Pulmonary artery endothelial cell (primary cell): ENCODE data around the gene B3GALT2. TPM values are rescaled to one million over a fixed set of nuclear protein-coding genes. Genes with fewer than 3 reads are reported as not detected.
"Not testable (repeated sequence)": the region's sequence is repeated elsewhere in the genome, so short reads cannot be mapped to it uniquely, and the experiment has no call there.

Experiments used
- DNase-seq: peaks from one replicate; pipeline ENCODE4 v3.0.0-alpha.2; 2011; ENCODE audit warnings: low read depth, low spot score
- total RNA-seq: library from RNA; depleted of rRNA; stranded (reverse); fragments of >200 nt; gene quantifications from 2 replicates; pipeline ENCODE4 v1.2.3, GENCODE V29; 2014

B3GALT2 gene, protein sequence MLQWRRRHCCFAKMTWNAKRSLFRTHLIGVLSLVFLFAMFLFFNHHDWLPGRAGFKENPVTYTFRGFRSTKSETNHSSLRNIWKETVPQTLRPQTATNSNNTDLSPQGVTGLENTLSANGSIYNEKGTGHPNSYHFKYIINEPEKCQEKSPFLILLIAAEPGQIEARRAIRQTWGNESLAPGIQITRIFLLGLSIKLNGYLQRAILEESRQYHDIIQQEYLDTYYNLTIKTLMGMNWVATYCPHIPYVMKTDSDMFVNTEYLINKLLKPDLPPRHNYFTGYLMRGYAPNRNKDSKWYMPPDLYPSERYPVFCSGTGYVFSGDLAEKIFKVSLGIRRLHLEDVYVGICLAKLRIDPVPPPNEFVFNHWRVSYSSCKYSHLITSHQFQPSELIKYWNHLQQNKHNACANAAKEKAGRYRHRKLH
- not detected in 2 replicates for total RNA-seq

DNA sequence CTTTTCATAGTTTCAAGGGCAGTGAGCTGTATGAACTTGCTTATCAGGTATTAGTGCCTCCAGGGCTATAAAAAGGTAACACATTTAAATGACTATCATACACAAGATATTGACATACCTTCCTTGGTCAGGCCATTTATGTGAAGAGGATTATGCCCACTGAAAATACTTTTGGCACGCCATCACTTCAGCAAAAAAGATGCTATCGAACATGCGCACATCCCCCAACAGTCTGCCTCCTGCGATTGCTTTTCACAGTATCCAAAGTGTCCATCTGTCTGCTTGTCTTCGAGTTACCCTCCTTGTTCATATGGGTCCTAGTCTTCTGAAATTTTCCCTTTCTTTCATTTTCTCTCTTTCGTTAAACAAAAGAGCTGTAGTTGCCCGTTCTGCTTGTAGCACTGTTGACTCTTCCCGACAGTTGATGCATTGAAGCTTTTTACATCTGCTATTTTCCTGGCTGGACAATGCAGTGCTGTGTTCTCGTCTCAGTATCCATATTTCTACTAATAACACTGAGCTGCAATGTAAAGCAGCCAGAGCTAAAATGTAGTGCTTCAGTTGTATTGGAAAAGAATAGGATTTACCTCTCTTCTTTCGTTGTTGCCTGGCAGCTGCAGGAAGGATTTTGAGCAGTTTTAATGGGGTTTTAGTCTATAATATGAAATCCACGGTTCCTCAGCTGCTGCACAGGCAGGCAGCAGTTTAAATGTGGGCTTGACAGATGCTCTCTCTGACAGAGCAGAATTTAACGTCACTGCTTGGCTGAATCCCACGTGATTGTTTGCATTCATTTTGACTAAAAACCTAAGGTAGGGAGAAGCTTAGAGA lies at the start of gene B3GALT2:
B3GALT2 (minus strand) TSS at position 713 of the 831 bp plus-strand sequence. CDS start 5,051 bp downstream, outside the sequence.
- DNase-seq: no peak

DNA sequence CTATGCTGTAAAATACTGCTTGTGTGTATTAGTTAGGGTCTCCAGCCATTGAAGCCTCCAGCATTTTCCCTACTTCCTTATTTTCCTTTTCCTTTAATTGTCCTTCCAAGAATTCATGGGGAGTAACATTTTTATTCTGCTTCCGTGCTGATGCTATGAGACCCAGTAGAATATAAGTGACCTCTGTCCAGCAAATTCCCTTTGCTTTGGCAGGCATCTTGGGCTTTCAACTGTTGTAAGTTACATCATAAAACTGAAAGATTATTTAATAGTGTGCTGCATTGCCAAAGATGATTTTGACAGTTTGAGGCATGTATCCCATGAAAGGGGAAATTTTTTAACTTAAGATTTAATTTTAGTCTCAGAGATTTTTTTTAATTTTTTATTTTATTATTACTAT lies 48.1 kb upstream of the B3GALT2 start:
- DNase-seq: no peak

DNA sequence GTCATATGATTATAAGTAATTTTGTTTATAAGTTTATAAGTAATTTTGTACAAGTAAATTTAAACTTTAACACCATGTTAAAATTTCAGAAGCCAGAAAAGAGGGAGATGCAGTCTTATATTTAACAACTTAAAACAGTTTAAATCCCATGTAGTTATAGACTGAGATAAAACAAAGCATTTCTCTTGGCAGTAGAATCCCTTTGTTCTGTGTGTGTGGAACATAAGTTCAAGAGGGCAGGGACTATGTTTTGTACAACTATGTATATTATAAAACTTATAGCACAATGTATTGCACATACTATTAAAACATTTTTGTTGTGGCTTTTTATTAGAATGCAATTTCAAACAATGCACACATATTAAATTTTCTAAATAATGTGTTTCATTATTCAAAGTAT lies 44.7 kb upstream of the B3GALT2 start:
- not testable (repeated sequence) for DNase-seq

DNA sequence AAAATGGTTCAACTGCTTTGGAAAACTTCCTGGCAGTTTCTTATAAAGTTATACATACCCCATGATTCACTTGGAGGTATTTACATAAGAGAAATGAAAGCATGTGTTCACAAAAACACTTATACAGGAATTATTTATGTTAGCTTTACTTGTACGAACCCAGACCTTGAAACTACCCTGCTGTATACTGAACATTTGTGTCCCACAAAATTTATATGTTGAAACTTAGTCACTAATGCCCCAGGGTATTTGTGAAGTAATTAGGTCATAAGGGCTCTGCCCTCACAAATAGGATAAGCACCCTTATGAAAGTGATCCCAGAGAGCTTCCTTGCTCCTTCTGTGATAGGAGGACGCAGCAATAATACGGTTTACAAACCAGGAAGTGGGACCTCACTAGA lies 42.7 kb upstream of the B3GALT2 start:
- DNase-seq: no peak

DNA sequence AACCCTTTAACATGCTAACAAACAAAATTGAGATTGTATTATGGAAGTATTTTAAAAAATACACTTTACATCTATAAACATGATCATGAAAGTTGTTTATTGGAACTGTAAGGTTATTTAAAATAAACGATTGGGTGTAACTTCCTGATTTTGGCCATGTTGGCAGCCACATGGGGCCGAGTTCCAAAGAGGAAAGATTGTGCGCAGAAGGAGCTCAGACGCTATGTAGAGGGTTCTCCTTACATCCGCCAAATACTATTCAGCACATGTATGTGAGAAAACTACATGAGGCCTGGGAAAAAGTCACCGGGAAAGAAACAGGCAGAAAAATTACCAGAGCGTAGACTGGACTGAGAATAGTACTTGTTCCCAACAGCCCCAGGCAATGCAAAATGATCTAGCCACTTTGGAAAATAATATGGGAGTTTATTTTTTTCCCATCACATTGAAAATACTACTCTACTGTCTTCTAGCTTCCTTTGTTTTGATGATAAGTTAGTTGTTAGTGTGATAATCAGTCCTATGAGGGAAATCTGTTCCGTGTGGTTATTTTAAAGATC lies 35.7 kb upstream of the B3GALT2 start:
- no peak for DNase-seq

DNA sequence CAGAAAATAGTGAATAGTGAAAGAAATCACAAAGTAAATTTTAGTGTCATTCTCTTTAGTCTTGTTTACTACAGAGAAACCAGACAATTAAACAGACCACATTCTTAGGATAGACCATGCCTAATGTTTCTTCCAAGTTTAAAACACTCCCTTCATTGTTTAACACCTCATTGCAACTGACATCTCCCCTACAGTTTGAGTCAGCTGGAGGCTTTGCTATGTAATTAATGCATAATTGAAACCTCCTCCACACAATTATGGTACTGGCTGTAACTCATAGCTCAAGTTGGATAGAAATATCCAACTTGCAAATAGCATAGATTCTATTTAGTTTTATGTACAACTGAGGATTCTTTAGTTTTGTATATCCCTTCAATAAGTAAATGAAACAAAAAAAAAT lies 35.2 kb upstream of the B3GALT2 start:
- no peak for DNase-seq

DNA sequence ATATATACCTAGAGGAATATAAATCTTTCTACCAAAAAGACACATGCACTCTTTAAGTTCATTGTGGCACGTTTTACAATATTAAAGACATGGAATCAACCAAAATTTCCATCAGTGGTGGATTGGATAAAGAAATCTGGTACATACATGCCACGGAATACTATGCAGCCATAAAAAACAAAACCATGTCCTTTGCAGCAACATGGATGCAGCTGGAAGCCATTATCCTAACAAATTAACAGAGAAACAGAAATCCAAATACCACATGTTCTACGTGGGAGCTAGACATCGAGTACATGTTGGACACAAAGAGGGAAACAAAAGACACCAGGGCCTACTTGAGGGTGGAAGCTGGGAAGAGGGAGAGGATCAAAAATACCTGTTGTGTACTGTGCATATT lies 33.0 kb upstream of the B3GALT2 start:
- DNase-seq: no peak

DNA sequence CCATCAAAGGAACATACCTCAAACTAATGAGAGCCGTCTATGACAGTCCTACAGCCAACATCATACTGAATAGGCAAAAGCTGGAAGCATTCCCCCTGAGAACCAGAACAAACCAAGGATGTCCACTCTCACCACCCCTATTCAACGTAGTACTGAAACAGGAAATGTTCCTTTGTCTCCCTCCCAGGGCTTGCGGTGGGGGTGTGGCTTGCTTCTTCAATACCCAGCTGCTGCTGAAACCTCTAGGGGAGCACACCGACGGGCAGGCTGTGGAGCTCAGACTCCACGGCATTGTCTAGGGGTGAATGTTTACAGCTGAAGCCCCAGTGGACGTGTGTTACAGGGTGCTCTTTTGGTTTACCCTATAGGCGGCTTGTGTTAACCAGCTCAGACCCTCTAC lies 30.5 kb upstream of the B3GALT2 start:
- no peak for DNase-seq

DNA sequence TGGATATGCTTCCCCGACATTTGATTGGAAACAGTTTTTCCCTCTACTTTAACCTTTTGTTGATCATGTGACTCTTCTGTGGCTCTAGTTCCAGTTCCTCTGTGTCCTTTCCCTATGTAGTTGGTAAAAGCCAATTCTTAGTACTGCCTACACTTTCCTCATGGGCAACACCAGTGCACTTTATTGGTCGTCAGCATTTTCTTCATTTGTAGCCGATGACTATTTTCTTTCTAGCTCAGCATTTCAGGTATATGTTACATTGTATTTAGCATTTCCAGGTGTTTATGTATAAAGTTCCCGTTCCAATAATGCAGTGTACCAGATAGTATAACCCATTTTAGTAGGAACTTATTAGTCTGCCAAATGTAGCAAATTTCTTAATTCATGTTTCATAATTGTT lies 27.6 kb upstream of the B3GALT2 start:
- DNase-seq: no peak

DNA sequence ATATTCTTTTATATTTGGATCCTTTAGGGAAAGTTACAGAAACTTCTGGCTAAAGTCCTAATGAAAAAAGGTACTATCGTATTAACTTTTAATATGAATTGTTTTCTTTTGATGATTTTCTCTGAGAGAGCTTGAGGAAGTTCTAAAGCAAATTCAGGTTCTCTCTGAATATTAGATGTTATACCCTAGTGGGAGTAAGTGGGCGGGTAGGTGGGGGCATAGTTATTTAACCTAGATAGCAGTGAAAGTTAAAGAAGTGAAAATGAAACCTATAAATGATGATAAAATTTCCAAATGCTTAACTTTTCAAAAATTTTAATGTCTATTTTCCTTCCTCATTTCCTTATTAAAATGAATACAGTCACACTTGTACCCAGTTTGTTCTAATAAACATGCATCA lies 26.2 kb upstream of the B3GALT2 start:
- DNase-seq: no peak

DNA sequence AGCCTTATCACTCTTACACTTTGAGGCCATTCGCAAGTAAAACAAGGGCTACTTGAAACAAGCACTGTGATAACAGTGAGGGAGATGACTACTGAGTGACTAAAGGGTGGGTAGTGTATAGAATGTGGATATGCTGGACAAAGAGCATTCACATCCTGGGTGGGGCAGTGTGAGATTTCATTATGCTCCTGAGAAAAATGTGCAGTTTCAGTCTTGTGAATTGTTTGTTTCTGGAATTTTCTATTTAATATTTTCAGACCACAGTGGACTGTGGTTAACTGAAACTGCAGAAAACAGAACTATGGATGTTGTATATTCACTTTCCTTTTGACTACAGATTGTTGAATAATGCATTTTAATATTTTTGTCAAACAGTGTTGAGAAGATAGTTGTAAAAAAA lies 25.1 kb upstream of the B3GALT2 start:
- DNase-seq: no peak

DNA sequence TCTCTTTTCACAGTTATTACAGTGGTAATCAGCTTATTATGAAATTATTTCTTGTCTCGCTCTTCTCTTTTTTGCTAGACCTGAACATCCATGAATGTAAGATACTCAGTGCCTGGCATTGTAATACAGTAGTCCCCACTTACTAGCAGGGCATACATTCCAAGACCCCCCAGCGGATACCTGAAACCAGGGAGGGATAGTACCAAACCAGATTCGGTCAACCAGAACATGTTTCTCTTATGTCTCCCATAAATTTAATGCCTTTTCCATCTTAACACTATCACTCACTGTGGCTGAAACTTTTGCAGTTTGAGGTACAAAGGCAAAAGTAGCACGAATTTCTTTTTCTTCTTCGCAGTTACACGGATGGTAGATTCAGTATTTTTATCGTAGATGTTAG lies 24.6 kb upstream of the B3GALT2 start:
- no peak for DNase-seq

DNA sequence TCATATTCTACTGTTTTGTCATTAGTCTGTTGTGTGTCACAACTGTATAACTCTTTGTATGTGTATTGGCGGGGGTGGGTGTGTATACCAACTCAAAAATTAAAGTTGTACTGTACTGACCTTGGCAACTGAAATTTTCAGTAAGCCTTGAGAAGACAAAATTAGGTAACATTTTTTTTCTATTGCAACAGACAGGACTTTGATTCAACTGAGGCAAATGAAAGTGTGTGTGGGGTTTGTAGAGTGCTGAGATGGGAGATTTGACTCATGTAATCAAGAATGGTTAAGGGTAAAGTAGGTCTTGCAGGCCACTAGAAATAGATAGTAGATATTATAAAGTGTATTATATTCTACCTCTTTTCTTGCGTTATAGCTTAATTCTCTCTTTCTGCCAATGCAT lies 14.6 kb upstream of the B3GALT2 start:
- DNase-seq: no peak

DNA sequence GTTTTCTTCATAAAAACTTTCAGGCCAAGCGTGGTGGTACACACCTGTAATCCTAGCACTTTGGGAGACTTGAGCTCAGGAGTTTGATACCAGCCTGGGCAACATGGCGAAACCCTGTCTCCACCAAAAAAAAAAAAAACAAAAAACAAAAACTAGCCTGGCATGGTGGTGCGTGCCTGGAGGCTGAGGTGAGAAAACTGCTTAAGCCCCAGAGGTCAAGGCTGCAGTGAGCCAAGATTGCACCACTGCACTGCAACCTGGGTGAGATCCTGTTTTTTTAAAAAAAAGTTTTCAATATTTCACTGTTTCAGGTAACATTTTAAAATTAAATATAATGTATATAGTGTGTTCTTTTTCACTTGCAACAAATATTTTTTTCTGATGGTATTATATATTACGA lies 13.5 kb upstream of the B3GALT2 start:
- DNase-seq: no peak

DNA sequence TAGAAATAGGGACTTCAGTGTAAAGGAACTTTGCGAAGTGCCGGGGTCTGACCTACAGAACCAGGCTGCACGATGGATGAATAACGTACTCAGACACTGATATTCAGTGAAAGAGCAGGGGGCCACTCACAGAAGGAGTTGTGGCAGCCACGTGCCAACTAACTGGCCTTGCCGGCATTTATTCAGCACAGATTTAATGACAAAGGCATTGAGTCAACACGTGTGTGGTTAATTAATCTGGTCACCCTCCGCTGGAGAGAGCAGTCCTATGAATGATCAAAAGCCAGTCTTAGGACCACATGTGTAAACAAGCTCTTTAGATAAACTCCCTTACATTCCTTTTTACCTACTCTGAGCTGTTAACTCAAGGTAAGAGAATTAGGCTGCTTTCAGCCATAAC lies 6.2 kb upstream of the B3GALT2 start:
- no peak for DNase-seq

DNA sequence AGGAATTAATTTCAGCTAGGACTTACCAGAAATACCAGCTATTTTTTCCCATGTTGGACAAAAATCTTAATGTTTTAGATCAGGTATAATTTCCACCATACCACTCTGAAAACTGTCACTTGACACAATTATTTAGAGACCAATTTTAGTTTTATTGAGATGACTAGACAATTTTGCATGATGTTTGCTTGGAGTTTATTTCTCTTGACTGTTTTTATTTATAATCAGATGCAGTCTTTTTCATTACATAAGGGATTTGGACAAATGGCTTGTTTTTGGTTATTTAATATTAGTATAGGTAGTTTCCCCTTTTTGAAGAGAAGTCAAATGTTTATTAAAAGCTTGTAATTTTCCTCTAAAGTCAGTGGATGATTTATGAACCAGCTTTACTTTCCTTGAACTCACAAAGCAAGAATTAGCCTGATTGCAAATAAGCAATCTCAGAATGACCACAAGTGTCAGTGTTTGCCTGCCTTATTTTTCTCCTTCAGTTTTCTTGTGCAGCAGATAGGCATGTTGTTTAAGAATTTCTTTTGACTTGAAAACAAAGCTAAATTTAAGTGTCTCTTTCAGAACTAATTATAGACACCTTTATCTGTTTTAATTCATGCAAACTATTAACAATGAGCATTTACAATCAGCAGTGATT lies 3.8 kb upstream of the B3GALT2 start:
- no peak for DNase-seq

DNA sequence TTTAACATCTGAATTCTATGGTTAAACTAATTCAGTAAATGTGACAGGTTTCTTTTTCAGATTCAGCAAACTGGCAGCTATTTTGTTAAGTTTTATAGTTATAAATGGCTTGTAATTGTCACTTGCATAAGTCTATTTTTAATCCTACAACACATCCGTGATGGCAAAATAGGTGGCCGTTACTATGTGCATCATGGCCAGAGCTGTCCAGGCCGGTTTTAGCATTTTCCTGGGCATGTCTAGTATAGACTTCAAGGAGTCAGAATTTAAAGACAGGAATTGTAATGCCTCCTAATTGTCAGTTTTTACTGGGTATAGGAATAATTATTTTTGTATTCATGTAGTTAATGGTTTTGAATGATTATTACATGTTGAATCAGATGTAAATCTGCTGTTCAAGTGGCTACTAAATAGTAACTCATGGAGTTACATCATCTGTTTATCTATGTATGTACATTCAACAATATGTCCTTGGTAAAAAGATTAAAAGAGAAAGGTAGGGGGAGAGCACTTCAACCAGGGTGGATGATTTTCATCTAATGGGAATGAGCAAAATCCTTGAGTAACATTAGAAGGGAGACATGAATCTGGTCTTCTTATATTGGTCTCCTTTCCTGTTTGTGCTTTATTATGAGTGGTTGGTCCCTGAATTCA lies 3.2 kb upstream of the B3GALT2 start:
- DNase-seq: no peak

DNA sequence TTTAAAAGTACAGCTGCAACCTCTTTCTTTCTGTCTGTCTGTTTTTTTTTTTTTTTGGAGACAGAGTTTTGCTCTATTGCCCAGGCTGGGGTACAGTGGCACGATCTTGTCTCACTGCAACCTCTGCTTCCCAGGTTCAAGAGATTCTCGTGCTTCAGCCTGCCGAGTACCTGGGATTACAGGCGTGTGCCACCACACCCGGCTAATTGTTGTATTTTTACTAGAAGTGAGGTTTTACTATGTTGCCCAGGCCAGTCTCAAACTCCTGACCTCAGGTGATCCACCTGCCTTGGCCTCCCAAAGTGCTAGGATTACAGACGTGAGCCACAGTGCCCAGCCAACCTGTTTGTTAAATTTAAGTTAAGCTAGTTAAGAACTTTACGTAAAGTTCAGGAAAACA lies 2.5 kb upstream of the B3GALT2 start:
- not testable (repeated sequence) for DNase-seq

DNA sequence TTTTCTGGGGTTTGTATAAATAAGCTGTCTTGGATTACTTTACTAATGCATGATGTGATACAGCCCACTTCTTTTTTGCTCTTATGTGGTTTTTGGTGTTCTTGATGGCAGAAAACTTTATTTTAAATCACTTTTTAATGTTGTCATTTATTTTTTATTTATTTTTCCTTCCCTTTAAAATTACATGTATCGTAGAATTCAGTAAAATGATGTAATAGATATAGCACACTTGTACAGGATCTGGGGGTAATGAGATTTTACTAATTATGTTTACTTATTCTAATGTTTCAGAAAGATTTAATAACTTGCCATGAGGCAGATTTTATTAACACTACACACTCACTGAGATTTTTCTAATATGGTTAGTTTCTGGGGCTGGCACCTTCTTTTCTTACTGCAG lies 701 bp upstream of the B3GALT2 start:
- DNase-seq: no peak

DNA sequence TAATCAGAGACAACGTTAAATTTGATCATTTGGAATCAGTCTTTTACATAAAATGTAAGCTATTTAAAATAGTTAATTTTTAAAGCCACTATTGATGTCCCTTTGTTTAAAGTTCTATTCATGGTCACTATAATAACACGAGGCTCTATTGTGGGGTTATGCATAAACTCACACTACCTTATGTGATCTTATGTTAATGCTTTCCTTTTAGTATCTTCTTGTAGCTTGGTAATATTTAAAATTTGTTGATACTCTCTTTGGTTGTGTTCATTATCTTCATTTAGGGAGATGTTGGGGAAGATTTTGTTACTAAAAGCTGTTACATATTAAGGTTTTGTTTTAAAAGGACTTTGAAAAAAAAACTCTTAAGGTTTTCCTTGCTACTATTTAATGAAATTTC lies 1.2 kb downstream of the B3GALT2 start:
- DNase-seq: no peak

DNA sequence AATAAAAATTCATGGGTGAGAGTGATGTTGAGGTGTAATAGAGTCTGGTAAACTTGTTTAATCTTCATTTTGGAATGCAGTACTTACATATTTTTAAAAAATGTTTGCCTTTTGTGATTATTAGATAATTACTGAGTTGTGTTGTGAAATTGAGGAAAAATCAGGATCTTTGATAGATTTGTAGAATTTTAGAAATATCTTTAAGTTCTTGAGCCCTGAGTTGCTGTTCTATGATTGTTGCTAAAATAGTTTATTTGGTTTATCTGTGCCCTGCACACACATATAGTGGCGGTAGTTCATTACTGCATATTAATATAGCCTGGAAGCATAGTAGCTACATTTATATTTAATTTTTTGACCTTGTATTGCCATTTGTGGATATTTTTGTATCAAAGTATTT lies 1.6 kb downstream of the B3GALT2 start:
- DNase-seq: no peak
